Neural cell (in vitro differentiated cells): Measurements from ENCODE around the gene SLC35B1.
A peak's percentile ranks its signal among the peaks of the same experiment; 100 is the strongest.

Source experiments
- EP300 ChIP-seq: fragments of 450-650 bp; conservative IDR thresholded peaks from 2 replicates; pipeline ENCODE4 v1.6.1; 2014; ENCODE audit warnings: antibody characterized with exemption, mild to moderate bottlenecking, moderate library complexity; ENCODE audit not compliant: poor library complexity, severe bottlenecking
- EZH2 ChIP-seq: fragments of 200-600, 300-800 bp; shearing (Covaris generic), sonication (generic); IDR thresholded peaks from 2 replicates; pipeline ENCODE4 v1.6.1; 2014; ENCODE audit warnings: antibody characterized with exemption, low read length, borderline replicate concordance, mild to moderate bottlenecking; ENCODE audit not compliant: insufficient read depth, poor library complexity, severe bottlenecking
- MXI1 ChIP-seq: fragments of 450-650 bp; conservative IDR thresholded peaks from 2 replicates; pipeline ENCODE4 v1.6.1; 2014; ENCODE audit warnings: antibody characterized with exemption, mild to moderate bottlenecking; ENCODE audit not compliant: poor library complexity, severe bottlenecking
- POLR2AphosphoS5 ChIP-seq: IDR thresholded peaks from 2 replicates; pipeline ENCODE4 v1.6.1; 2012
- RAD21 ChIP-seq: fragments of 450-650 bp; conservative IDR thresholded peaks from 2 replicates; pipeline ENCODE4 v1.6.1; 2014; ENCODE audit warnings: antibody characterized with exemption, mild to moderate bottlenecking, moderate library complexity
- REST ChIP-seq: IDR thresholded peaks from 2 replicates; pipeline ENCODE4 v1.6.1; 2012; ENCODE audit warnings: borderline replicate concordance
- SMC3 ChIP-seq: fragments of 450-650 bp; conservative IDR thresholded peaks from 2 replicates; pipeline ENCODE4 v1.6.1; 2014; ENCODE audit warnings: antibody characterized with exemption, mild to moderate bottlenecking, moderate library complexity; ENCODE audit not compliant: poor library complexity
- TAF1 ChIP-seq: IDR thresholded peaks from 2 replicates; pipeline ENCODE4 v1.6.1; 2012; ENCODE audit warnings: low read depth
- TF ChIP-seq, protein P1 (sequence below): fragments of 450-650 bp; IDR thresholded peaks from 2 replicates; pipeline ENCODE4 v1.5.1; 2014; ENCODE audit warnings: antibody characterized with exemption, mild to moderate bottlenecking, moderate library complexity; ENCODE audit not compliant: poor library complexity, severe bottlenecking

DNA sequence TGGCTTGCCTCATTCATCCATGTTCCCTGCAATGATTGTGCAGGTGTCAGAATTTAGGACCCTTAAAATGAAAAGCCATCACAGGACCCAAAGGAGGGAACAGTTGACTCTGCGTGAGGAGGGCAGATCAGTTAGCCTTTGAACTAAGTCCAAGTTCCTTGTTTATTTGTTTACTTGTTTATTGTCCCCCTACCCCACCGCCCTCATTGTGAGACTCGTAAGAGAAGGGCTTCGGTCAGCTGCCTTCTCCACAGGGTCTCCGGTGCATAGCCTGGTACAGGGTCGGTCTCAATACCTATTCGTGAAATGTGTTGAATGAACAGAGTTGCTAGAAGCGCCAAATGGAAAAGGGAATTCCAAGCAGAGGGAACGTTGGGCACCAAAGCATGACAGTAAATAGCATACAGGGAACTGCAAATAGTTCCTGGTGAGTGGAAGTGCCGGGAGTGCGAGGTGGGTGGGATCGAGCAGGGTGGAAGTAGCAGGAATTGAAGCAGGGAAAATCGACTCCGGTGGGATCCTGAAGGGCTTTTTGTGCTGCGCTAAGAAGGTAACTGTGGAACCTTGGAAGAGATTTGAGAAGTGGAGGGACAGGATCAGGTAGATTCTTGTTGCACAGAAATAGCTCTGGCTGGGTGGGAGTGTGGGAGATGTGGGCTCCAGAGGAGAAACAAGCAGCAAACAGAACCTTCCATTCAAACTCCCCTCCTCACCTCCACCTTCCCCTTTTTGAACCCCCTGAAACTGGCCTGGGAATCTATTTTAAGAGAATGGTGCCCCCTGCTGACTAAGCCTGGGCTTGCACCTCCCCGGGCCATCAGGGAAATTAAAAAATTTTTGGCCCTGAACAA is 12.7 kb downstream of the SLC35B1 start:
- TF ChIP-seq, protein P1, sequence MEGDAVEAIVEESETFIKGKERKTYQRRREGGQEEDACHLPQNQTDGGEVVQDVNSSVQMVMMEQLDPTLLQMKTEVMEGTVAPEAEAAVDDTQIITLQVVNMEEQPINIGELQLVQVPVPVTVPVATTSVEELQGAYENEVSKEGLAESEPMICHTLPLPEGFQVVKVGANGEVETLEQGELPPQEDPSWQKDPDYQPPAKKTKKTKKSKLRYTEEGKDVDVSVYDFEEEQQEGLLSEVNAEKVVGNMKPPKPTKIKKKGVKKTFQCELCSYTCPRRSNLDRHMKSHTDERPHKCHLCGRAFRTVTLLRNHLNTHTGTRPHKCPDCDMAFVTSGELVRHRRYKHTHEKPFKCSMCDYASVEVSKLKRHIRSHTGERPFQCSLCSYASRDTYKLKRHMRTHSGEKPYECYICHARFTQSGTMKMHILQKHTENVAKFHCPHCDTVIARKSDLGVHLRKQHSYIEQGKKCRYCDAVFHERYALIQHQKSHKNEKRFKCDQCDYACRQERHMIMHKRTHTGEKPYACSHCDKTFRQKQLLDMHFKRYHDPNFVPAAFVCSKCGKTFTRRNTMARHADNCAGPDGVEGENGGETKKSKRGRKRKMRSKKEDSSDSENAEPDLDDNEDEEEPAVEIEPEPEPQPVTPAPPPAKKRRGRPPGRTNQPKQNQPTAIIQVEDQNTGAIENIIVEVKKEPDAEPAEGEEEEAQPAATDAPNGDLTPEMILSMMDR: peak; percentile 95
- no peak for TF ChIP-seq EP300
- no peak for TF ChIP-seq POLR2AphosphoS5
- no peak for TF ChIP-seq REST
- peak; percentile 94 for TF ChIP-seq RAD21
- TF ChIP-seq EZH2: no peak
- TF ChIP-seq TAF1: no peak
- peak; percentile 98 for TF ChIP-seq SMC3
- TF ChIP-seq MXI1: no peak
